ENCODE results near the gene GPSM3. TPM values are rescaled to one million over a fixed set of nuclear protein-coding genes. Genes with fewer than 3 reads are reported as not detected.

Gene GPSM3
- total RNA-seq, 1 experiment from 2014 or later, result 10.0 TPM

DNA sequence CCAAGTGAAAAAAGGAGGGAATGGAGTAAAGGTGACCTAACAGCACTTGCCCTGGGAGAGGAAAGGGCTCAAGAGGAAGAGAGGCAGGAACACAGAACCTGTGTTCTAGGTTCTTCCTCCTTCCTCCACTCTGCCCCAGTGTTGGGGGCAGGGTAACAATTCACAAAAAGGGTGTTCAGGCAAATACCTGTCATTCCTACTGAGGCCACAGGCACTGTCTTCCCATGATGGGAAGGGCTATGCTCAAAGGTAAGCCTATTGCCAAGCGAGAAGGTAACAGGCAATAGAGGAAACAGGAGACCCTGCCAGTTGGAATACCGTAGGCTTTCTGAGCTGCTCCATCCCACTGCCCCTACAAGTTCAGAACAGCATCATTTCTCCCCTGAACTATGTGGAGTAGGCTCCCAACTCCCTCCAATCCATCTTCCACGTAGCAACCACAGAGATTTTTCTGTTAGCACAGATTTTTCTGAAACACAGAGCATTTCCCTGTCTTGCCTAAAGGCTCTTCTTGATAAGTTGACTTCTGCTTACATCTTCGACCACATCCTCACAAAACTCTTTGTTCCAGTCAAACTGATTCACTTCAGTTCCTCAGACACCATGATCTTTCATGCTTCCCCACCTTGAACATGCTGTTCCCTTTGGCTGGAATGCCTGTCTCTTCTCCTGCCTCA, 19.3 kb downstream of the GPSM3 start:
- no peak for TF ChIP-seq ZNF416 (CRISPR knock-in tag; IDR thresholded peaks at IDR 0.05)
- no peak for TF ChIP-seq ELF4 (CRISPR knock-in tag; IDR thresholded peaks at IDR 0.05; ENCODE audit: low read depth)
- TF ChIP-seq, protein P1, sequence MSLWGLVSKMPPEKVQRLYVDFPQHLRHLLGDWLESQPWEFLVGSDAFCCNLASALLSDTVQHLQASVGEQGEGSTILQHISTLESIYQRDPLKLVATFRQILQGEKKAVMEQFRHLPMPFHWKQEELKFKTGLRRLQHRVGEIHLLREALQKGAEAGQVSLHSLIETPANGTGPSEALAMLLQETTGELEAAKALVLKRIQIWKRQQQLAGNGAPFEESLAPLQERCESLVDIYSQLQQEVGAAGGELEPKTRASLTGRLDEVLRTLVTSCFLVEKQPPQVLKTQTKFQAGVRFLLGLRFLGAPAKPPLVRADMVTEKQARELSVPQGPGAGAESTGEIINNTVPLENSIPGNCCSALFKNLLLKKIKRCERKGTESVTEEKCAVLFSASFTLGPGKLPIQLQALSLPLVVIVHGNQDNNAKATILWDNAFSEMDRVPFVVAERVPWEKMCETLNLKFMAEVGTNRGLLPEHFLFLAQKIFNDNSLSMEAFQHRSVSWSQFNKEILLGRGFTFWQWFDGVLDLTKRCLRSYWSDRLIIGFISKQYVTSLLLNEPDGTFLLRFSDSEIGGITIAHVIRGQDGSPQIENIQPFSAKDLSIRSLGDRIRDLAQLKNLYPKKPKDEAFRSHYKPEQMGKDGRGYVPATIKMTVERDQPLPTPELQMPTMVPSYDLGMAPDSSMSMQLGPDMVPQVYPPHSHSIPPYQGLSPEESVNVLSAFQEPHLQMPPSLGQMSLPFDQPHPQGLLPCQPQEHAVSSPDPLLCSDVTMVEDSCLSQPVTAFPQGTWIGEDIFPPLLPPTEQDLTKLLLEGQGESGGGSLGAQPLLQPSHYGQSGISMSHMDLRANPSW (CRISPR knock-in tag; conservative IDR thresholded peaks at IDR 0.05; ENCODE audit: low read depth), result no peak
- TF ChIP-seq, protein P2, sequence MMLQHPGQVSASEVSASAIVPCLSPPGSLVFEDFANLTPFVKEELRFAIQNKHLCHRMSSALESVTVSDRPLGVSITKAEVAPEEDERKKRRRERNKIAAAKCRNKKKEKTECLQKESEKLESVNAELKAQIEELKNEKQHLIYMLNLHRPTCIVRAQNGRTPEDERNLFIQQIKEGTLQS (CRISPR knock-in tag; conservative IDR thresholded peaks at IDR 0.05), result no peak
- TF ChIP-seq TEAD1 (CRISPR knock-in tag; IDR thresholded peaks at IDR 0.05), result no peak
- TF ChIP-seq, protein P3, sequence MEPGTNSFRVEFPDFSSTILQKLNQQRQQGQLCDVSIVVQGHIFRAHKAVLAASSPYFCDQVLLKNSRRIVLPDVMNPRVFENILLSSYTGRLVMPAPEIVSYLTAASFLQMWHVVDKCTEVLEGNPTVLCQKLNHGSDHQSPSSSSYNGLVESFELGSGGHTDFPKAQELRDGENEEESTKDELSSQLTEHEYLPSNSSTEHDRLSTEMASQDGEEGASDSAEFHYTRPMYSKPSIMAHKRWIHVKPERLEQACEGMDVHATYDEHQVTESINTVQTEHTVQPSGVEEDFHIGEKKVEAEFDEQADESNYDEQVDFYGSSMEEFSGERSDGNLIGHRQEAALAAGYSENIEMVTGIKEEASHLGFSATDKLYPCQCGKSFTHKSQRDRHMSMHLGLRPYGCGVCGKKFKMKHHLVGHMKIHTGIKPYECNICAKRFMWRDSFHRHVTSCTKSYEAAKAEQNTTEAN (CRISPR knock-in tag; IDR thresholded peaks at IDR 0.05), result no peak
- TF ChIP-seq GRHL2 (CRISPR knock-in tag; IDR thresholded peaks at IDR 0.05; ENCODE audit: insufficient replicate concordance, severe bottlenecking), result no peak
- TF ChIP-seq, protein P4, sequence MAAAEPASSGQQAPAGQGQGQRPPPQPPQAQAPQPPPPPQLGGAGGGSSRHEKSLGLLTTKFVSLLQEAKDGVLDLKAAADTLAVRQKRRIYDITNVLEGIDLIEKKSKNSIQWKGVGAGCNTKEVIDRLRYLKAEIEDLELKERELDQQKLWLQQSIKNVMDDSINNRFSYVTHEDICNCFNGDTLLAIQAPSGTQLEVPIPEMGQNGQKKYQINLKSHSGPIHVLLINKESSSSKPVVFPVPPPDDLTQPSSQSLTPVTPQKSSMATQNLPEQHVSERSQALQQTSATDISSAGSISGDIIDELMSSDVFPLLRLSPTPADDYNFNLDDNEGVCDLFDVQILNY (CRISPR knock-in tag; IDR thresholded peaks at IDR 0.05), result no peak
- no peak for TF ChIP-seq FOXJ3 (CRISPR knock-in tag; IDR thresholded peaks at IDR 0.05; ENCODE audit: borderline replicate concordance)
- TF ChIP-seq, protein P5, sequence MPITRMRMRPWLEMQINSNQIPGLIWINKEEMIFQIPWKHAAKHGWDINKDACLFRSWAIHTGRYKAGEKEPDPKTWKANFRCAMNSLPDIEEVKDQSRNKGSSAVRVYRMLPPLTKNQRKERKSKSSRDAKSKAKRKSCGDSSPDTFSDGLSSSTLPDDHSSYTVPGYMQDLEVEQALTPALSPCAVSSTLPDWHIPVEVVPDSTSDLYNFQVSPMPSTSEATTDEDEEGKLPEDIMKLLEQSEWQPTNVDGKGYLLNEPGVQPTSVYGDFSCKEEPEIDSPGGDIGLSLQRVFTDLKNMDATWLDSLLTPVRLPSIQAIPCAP (CRISPR knock-in tag; IDR thresholded peaks at IDR 0.05), result no peak
- TF ChIP-seq, protein P6, sequence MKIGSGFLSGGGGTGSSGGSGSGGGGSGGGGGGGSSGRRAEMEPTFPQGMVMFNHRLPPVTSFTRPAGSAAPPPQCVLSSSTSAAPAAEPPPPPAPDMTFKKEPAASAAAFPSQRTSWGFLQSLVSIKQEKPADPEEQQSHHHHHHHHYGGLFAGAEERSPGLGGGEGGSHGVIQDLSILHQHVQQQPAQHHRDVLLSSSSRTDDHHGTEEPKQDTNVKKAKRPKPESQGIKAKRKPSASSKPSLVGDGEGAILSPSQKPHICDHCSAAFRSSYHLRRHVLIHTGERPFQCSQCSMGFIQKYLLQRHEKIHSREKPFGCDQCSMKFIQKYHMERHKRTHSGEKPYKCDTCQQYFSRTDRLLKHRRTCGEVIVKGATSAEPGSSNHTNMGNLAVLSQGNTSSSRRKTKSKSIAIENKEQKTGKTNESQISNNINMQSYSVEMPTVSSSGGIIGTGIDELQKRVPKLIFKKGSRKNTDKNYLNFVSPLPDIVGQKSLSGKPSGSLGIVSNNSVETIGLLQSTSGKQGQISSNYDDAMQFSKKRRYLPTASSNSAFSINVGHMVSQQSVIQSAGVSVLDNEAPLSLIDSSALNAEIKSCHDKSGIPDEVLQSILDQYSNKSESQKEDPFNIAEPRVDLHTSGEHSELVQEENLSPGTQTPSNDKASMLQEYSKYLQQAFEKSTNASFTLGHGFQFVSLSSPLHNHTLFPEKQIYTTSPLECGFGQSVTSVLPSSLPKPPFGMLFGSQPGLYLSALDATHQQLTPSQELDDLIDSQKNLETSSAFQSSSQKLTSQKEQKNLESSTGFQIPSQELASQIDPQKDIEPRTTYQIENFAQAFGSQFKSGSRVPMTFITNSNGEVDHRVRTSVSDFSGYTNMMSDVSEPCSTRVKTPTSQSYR (CRISPR knock-in tag; IDR thresholded peaks at IDR 0.05), result no peak
- no peak for TF ChIP-seq ZNF396 (CRISPR knock-in tag; IDR thresholded peaks at IDR 0.05; ENCODE audit: borderline replicate concordance)
- ChIA-PET CTCF (interaction anchor here (2.0 kb wide), 1 partner anchor 22 kb away, joined by 7 read pairs; no protein-coding TSS in a partner anchor), POLR2A (no interaction called here)
- ATAC-seq (no peak), DNase-seq (ENCODE audit: low spot score) (no peak)
- peaks cover 26% of the 10 kb centered on the region for H3K36me3 Mint-ChIP-seq
- H3K27me3 Mint-ChIP-seq (ENCODE audit: low read depth), result no peaks in the 10 kb centered on the region
- H3K27ac Mint-ChIP-seq, result peak overlapping the region; percentile 55
- peaks cover 29% of the 10 kb centered on the region for H3K4me1 Mint-ChIP-seq
- H3K9me3 Mint-ChIP-seq, result no peaks in the 10 kb centered on the region
- no peak overlapping the region for H3K4me3 Mint-ChIP-seq

DNA sequence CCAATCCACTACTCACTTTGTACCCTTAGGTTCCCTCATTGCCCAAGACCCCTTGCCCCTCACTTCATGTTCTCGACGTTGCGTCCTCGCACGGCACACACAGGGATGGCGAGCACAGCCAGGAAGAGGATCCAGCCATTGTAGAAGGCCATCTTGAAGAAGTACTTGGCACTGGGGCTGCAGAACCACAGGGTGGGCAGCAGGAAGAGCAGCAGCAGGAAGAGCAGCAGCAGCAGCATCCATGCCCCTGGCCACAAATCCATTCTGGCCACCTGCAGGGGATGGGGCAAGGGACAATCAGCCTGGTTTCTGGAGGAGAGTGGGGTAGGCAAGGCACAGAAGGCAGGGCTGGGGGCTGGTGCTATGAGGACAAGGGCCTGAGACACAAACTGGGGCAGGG, 21.2 kb downstream of the GPSM3 start:
- ChIA-PET CTCF (interaction anchor here (0.7 kb wide), 1 partner anchor 23 kb away, joined by 3 read pairs; no protein-coding TSS in a partner anchor), POLR2A (no interaction called here)
- Mint-ChIP-seq H3K4me1 (peaks cover 29% of the 10 kb centered on the region), H3K36me3 (peaks cover 33% of the 10 kb centered on the region), H3K9me3 (no peaks in the 10 kb centered on the region), H3K27ac (no peak overlapping the region; the same call in 1 of the 2 replicates), H3K4me3 (no peak overlapping the region), H3K27me3 (ENCODE audit: low read depth) (no peaks in the 10 kb centered on the region)
- DNase-seq (ENCODE audit: low spot score) (no peak), ATAC-seq (no peak)
- TF ChIP-seq NR1H2 (CRISPR knock-in tag; IDR thresholded peaks at IDR 0.05) (no peak), FOXK1 (CRISPR knock-in tag; IDR thresholded peaks at IDR 0.05) (no peak), TCF7 (CRISPR knock-in tag; IDR thresholded peaks at IDR 0.05; ENCODE audit: low read depth) (no peak), NFE2L1 (CRISPR knock-in tag; IDR thresholded peaks at IDR 0.05) (no peak), TP53 (CRISPR knock-in tag; IDR thresholded peaks at IDR 0.05) (no peak), NR2C2 (CRISPR knock-in tag; IDR thresholded peaks at IDR 0.05) (no peak), SMAD3 (CRISPR knock-in tag; IDR thresholded peaks at IDR 0.05; ENCODE audit: borderline replicate concordance) (no peak), ZNF416 (CRISPR knock-in tag; IDR thresholded peaks at IDR 0.05) (no peak), SP1 (CRISPR knock-in tag; conservative IDR thresholded peaks at IDR 0.05) (no peak), MYBL2 (CRISPR knock-in tag; IDR thresholded peaks at IDR 0.05) (no peak), RELA (CRISPR knock-in tag; IDR thresholded peaks at IDR 0.05; ENCODE audit: borderline replicate concordance) (no peak), ATF1 (CRISPR knock-in tag; IDR thresholded peaks at IDR 0.05) (no peak)
- TF ChIP-seq, protein P7, sequence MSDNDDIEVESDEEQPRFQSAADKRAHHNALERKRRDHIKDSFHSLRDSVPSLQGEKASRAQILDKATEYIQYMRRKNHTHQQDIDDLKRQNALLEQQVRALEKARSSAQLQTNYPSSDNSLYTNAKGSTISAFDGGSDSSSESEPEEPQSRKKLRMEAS (CRISPR knock-in tag; IDR thresholded peaks at IDR 0.05), result no peak
